ENCODE results near the gene SLC19A1.

DNA sequence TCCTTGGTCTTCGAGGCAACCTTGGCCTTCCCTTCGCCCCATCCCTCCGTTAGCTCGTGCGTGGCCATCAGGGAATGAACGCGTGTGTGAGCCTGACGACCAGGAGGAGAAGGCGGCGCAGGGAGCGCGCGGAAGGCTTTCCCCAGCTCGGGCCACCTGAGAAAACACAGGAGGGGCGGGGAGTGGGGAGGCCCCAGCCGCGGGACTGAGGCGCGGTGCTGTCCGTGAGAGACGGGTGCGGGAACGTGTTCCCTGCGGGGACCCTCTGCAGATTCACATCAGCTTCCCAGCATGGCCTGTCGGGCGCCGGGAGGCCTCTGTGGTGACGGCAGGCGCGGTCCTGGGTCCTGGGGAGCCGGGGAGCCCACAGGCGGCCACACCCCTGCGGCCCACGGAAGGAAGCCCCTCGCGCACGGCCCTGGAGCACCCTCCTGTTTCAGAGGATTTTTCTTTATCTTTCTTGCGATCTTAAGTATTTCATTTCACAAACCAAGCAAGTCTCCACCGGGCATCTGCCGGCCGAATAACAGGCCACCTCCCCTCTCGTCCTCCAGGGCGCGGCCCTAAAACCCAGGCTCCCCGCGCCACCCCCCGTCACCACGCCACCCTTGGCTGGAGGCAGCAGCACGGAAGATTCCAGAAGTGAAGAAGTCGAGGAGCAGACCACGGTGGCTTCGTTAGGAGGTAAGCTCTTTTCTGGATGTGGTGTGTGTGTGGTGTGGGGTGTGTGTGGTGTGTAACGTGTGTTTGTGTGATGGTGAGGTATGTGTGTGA is 66.3 kb downstream of the SLC19A1 start:
- TF ChIP-seq, protein P1, sequence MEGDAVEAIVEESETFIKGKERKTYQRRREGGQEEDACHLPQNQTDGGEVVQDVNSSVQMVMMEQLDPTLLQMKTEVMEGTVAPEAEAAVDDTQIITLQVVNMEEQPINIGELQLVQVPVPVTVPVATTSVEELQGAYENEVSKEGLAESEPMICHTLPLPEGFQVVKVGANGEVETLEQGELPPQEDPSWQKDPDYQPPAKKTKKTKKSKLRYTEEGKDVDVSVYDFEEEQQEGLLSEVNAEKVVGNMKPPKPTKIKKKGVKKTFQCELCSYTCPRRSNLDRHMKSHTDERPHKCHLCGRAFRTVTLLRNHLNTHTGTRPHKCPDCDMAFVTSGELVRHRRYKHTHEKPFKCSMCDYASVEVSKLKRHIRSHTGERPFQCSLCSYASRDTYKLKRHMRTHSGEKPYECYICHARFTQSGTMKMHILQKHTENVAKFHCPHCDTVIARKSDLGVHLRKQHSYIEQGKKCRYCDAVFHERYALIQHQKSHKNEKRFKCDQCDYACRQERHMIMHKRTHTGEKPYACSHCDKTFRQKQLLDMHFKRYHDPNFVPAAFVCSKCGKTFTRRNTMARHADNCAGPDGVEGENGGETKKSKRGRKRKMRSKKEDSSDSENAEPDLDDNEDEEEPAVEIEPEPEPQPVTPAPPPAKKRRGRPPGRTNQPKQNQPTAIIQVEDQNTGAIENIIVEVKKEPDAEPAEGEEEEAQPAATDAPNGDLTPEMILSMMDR (IDR thresholded peaks at IDR 0.05; ENCODE audit: low read depth, low read length, missing input control), result no peak
- TF ChIP-seq SP1 (IDR thresholded peaks at IDR 0.05) (no peak), MAX (IDR thresholded peaks at IDR 0.05) (no peak), ZBTB33 (IDR thresholded peaks at IDR 0.05) (no peak), NR2F2 (IDR thresholded peaks at IDR 0.05) (no peak), JUND (IDR thresholded peaks at IDR 0.05) (no peak), RAD21 (IDR thresholded peaks at IDR 0.05) (no peak), TAF1 (conservative IDR thresholded peaks at IDR 0.05) (no peak), YY1 (IDR thresholded peaks at IDR 0.05) (no peak), HNF4G (IDR thresholded peaks at IDR 0.05) (no peak), GABPA (IDR thresholded peaks at IDR 0.05 in 1 of 2, conservative IDR thresholded peaks at IDR 0.05 in 1 of 2) (no peak), RXRA (IDR thresholded peaks at IDR 0.05) (no peak)
- TF ChIP-seq, protein P2, sequence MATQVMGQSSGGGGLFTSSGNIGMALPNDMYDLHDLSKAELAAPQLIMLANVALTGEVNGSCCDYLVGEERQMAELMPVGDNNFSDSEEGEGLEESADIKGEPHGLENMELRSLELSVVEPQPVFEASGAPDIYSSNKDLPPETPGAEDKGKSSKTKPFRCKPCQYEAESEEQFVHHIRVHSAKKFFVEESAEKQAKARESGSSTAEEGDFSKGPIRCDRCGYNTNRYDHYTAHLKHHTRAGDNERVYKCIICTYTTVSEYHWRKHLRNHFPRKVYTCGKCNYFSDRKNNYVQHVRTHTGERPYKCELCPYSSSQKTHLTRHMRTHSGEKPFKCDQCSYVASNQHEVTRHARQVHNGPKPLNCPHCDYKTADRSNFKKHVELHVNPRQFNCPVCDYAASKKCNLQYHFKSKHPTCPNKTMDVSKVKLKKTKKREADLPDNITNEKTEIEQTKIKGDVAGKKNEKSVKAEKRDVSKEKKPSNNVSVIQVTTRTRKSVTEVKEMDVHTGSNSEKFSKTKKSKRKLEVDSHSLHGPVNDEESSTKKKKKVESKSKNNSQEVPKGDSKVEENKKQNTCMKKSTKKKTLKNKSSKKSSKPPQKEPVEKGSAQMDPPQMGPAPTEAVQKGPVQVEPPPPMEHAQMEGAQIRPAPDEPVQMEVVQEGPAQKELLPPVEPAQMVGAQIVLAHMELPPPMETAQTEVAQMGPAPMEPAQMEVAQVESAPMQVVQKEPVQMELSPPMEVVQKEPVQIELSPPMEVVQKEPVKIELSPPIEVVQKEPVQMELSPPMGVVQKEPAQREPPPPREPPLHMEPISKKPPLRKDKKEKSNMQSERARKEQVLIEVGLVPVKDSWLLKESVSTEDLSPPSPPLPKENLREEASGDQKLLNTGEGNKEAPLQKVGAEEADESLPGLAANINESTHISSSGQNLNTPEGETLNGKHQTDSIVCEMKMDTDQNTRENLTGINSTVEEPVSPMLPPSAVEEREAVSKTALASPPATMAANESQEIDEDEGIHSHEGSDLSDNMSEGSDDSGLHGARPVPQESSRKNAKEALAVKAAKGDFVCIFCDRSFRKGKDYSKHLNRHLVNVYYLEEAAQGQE (IDR thresholded peaks at IDR 0.05), result no peak
- TF ChIP-seq, protein P3, sequence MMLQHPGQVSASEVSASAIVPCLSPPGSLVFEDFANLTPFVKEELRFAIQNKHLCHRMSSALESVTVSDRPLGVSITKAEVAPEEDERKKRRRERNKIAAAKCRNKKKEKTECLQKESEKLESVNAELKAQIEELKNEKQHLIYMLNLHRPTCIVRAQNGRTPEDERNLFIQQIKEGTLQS (IDR thresholded peaks at IDR 0.05), result no peak
